ENCODE data around the gene MAOB. TPM values are rescaled to one million over a fixed set of nuclear protein-coding genes. Genes with fewer than 3 reads are reported as not detected.

The MAOB gene
- total RNA-seq, 1 experiment from 2014 or later = 0.74 TPM

DNA sequence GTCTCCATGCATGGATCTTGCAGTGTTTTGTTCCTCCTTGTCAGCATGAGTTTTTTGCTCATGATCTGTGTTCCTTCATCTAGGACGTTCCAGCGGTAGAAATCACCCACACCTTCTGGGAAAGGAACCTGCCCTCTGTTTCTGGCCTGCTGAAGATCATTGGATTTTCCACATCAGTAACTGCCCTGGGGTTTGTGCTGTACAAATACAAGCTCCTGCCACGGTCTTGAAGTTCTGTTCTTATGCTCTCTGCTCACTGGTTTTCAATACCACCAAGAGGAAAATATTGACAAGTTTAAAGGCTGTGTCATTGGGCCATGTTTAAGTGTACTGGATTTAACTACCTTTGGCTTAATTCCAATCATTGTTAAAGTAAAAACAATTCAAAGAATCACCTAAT is 138.0 kb downstream of the MAOB start (continued):
- TF ChIP-seq GRHL2 (CRISPR knock-in tag; IDR thresholded peaks at IDR 0.05; ENCODE audit: insufficient replicate concordance, severe bottlenecking) (no peak), ZNF423 (CRISPR knock-in tag; IDR thresholded peaks at IDR 0.05) (no peak), ESRRA (CRISPR knock-in tag; IDR thresholded peaks at IDR 0.05; ENCODE audit: borderline replicate concordance) (no peak), ZNF671 (CRISPR knock-in tag; IDR thresholded peaks at IDR 0.05) (no peak), NR2C2 (CRISPR knock-in tag; IDR thresholded peaks at IDR 0.05) (no peak), ZNF263 (CRISPR knock-in tag; IDR thresholded peaks at IDR 0.05; ENCODE audit: low read depth) (no peak)
- TF ChIP-seq, protein P1, sequence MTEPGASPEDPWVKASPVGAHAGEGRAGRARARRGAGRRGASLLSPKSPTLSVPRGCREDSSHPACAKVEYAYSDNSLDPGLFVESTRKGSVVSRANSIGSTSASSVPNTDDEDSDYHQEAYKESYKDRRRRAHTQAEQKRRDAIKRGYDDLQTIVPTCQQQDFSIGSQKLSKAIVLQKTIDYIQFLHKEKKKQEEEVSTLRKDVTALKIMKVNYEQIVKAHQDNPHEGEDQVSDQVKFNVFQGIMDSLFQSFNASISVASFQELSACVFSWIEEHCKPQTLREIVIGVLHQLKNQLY (CRISPR knock-in tag; IDR thresholded peaks at IDR 0.05) = no peak
- TF ChIP-seq, protein P2, sequence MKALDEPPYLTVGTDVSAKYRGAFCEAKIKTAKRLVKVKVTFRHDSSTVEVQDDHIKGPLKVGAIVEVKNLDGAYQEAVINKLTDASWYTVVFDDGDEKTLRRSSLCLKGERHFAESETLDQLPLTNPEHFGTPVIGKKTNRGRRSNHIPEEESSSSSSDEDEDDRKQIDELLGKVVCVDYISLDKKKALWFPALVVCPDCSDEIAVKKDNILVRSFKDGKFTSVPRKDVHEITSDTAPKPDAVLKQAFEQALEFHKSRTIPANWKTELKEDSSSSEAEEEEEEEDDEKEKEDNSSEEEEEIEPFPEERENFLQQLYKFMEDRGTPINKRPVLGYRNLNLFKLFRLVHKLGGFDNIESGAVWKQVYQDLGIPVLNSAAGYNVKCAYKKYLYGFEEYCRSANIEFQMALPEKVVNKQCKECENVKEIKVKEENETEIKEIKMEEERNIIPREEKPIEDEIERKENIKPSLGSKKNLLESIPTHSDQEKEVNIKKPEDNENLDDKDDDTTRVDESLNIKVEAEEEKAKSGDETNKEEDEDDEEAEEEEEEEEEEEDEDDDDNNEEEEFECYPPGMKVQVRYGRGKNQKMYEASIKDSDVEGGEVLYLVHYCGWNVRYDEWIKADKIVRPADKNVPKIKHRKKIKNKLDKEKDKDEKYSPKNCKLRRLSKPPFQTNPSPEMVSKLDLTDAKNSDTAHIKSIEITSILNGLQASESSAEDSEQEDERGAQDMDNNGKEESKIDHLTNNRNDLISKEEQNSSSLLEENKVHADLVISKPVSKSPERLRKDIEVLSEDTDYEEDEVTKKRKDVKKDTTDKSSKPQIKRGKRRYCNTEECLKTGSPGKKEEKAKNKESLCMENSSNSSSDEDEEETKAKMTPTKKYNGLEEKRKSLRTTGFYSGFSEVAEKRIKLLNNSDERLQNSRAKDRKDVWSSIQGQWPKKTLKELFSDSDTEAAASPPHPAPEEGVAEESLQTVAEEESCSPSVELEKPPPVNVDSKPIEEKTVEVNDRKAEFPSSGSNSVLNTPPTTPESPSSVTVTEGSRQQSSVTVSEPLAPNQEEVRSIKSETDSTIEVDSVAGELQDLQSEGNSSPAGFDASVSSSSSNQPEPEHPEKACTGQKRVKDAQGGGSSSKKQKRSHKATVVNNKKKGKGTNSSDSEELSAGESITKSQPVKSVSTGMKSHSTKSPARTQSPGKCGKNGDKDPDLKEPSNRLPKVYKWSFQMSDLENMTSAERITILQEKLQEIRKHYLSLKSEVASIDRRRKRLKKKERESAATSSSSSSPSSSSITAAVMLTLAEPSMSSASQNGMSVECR (CRISPR knock-in tag; IDR thresholded peaks at IDR 0.05; ENCODE audit: borderline replicate concordance) = no peak
- TF ChIP-seq, protein P3, sequence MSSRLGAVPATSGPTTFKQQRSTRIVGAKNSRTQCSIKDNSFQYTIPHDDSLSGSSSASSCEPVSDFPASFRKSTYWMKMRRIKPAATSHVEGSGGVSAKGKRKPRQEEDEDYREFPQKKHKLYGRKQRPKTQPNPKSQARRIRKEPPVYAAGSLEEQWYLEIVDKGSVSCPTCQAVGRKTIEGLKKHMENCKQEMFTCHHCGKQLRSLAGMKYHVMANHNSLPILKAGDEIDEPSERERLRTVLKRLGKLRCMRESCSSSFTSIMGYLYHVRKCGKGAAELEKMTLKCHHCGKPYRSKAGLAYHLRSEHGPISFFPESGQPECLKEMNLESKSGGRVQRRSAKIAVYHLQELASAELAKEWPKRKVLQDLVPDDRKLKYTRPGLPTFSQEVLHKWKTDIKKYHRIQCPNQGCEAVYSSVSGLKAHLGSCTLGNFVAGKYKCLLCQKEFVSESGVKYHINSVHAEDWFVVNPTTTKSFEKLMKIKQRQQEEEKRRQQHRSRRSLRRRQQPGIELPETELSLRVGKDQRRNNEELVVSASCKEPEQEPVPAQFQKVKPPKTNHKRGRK (CRISPR knock-in tag; IDR thresholded peaks at IDR 0.05; ENCODE audit: borderline replicate concordance) = no peak
- TF ChIP-seq, protein P4, sequence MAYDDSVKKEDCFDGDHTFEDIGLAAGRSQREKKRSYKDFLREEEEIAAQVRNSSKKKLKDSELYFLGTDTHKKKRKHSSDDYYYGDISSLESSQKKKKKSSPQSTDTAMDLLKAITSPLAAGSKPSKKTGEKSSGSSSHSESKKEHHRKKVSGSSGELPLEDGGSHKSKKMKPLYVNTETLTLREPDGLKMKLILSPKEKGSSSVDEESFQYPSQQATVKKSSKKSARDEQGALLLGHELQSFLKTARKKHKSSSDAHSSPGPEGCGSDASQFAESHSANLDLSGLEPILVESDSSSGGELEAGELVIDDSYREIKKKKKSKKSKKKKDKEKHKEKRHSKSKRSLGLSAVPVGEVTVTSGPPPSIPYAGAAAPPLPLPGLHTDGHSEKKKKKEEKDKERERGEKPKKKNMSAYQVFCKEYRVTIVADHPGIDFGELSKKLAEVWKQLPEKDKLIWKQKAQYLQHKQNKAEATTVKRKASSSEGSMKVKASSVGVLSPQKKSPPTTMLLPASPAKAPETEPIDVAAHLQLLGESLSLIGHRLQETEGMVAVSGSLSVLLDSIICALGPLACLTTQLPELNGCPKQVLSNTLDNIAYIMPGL (CRISPR knock-in tag; IDR thresholded peaks at IDR 0.05) = no peak
- TF ChIP-seq, protein P5, sequence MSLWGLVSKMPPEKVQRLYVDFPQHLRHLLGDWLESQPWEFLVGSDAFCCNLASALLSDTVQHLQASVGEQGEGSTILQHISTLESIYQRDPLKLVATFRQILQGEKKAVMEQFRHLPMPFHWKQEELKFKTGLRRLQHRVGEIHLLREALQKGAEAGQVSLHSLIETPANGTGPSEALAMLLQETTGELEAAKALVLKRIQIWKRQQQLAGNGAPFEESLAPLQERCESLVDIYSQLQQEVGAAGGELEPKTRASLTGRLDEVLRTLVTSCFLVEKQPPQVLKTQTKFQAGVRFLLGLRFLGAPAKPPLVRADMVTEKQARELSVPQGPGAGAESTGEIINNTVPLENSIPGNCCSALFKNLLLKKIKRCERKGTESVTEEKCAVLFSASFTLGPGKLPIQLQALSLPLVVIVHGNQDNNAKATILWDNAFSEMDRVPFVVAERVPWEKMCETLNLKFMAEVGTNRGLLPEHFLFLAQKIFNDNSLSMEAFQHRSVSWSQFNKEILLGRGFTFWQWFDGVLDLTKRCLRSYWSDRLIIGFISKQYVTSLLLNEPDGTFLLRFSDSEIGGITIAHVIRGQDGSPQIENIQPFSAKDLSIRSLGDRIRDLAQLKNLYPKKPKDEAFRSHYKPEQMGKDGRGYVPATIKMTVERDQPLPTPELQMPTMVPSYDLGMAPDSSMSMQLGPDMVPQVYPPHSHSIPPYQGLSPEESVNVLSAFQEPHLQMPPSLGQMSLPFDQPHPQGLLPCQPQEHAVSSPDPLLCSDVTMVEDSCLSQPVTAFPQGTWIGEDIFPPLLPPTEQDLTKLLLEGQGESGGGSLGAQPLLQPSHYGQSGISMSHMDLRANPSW (CRISPR knock-in tag; conservative IDR thresholded peaks at IDR 0.05; ENCODE audit: low read depth) = no peak

DNA sequence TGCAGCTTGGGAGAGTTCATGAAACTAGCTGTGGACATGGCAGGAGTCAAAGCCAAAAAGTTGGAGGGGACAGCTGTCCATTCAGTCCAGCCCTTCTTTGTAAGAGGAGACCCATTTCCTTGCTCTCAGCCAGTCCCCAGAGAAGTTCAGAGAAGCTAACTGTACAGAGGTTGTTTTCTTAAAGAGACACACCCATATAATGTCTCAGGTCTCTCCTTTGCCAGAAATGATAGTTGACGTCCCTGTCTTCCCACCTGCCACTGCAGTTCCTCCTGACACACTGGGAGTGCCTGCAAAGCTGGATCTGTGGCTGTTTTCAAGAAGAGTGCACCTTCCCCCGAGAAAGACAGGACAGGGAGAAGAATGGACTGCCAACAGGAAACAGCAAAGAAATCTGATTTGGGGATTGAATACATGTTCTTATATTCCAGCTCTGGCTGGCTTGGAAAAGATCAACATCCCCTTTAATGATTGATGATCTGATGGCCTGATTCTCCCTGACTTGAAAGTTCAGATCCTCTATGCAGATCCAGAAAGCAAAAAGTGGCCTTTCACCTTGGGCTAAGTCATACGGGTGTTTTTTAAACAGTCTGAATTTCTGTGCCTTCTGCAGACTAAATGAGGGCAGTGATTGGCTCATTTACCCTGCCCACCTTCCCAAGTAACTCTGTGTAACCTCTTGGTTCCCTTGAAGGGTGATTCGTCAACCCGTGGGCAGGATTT is 139.0 kb downstream of the MAOB start:
- ATAC-seq = no peak
- H3K4me3 Mint-ChIP-seq = no peak overlapping the region
- no peak for DNase-seq (ENCODE audit: low spot score)
- ChIA-PET CTCF (no interaction called here), POLR2A (no interaction called here)
- H3K9me3 Mint-ChIP-seq = no peaks in the 10 kb centered on the region
- no peaks in the 10 kb centered on the region for H3K27me3 Mint-ChIP-seq (ENCODE audit: low read depth)
- no peak overlapping the region for H3K27ac Mint-ChIP-seq
- no peaks in the 10 kb centered on the region for H3K36me3 Mint-ChIP-seq
- no peaks in the 10 kb centered on the region for H3K4me1 Mint-ChIP-seq
- TF ChIP-seq ZNF121 (CRISPR knock-in tag; IDR thresholded peaks at IDR 0.05) = no peak
- TF ChIP-seq HMGA2 (CRISPR knock-in tag; IDR thresholded peaks at IDR 0.05) = no peak
- TF ChIP-seq TEAD4 (CRISPR knock-in tag; IDR thresholded peaks at IDR 0.05) = no peak
- TF ChIP-seq, protein P6, sequence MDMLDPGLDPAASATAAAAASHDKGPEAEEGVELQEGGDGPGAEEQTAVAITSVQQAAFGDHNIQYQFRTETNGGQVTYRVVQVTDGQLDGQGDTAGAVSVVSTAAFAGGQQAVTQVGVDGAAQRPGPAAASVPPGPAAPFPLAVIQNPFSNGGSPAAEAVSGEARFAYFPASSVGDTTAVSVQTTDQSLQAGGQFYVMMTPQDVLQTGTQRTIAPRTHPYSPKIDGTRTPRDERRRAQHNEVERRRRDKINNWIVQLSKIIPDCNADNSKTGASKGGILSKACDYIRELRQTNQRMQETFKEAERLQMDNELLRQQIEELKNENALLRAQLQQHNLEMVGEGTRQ (CRISPR knock-in tag; IDR thresholded peaks at IDR 0.05) = no peak
- TF ChIP-seq ZNF232 (CRISPR knock-in tag; IDR thresholded peaks at IDR 0.05) = no peak
- TF ChIP-seq, protein P7, sequence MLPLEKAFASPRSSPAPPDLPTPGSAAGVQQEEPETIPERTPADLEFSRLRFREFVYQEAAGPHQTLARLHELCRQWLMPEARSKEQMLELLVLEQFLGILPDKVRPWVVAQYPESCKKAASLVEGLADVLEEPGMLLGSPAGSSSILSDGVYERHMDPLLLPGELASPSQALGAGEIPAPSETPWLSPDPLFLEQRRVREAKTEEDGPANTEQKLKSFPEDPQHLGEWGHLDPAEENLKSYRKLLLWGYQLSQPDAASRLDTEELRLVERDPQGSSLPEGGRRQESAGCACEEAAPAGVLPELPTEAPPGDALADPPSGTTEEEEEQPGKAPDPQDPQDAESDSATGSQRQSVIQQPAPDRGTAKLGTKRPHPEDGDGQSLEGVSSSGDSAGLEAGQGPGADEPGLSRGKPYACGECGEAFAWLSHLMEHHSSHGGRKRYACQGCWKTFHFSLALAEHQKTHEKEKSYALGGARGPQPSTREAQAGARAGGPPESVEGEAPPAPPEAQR (CRISPR knock-in tag; IDR thresholded peaks at IDR 0.05) = no peak
- no peak for TF ChIP-seq ZNF396 (CRISPR knock-in tag; IDR thresholded peaks at IDR 0.05; ENCODE audit: borderline replicate concordance)
- TF ChIP-seq, protein P8, sequence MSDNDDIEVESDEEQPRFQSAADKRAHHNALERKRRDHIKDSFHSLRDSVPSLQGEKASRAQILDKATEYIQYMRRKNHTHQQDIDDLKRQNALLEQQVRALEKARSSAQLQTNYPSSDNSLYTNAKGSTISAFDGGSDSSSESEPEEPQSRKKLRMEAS (CRISPR knock-in tag; IDR thresholded peaks at IDR 0.05) = no peak
- TF ChIP-seq, protein P9, sequence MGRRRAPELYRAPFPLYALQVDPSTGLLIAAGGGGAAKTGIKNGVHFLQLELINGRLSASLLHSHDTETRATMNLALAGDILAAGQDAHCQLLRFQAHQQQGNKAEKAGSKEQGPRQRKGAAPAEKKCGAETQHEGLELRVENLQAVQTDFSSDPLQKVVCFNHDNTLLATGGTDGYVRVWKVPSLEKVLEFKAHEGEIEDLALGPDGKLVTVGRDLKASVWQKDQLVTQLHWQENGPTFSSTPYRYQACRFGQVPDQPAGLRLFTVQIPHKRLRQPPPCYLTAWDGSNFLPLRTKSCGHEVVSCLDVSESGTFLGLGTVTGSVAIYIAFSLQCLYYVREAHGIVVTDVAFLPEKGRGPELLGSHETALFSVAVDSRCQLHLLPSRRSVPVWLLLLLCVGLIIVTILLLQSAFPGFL (CRISPR knock-in tag; IDR thresholded peaks at IDR 0.05; ENCODE audit: borderline replicate concordance) = no peak
- TF ChIP-seq ETV6 (CRISPR knock-in tag; IDR thresholded peaks at IDR 0.05) = no peak
